Activated CD4-positive, alpha-beta T cell treated with anti-CD3 and anti-CD28 coated beads, Interleukin-2, amount 50 U/mL, for 16 hours (primary cell): ENCODE data around the gene ARHGAP15.

Experiments used
- DNase-seq: peaks from one replicate; pipeline ENCODE4 v3.0.0-alpha.2; 2020

ARHGAP15 gene

DNA sequence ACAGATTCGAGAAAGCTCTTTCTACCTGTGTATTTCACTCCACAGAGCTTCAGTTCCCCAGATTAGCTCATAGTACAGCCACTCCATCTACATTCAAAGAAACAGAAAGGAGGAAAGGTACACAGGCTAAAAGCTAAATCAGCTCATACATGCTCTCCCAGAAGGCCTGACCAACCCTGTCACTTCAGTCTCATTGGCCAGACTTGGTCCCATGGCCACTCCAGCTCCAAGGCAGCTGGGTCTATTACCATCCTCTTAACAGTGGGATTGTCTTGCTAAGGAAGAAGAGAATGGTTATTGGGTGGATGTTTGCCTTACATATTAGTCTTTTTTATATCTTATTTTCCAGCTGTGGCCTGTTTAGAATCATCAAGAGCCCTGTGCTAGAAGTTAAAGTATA lies 572.6 kb downstream of the ARHGAP15 start:
- no peak for DNase-seq

DNA sequence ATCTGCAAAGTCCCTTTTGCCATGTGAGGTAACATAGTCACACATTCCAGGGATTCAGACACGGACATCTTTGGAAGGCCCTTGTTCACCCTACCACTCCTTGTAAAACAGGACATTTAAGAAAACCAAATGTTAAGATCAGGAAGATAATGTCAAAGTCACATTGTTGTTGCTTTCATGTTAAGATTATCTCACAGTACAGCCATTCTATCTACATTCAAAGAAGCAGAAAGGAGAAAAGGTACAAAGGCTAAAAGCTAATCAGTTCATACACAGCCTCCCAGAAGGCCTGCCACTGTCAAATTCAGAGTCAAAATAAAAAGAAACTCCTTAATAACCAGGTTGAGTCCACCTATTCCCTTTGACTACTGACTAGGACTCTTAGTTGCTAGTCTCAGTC lies 573.7 kb downstream of the ARHGAP15 start:
- no peak for DNase-seq

DNA sequence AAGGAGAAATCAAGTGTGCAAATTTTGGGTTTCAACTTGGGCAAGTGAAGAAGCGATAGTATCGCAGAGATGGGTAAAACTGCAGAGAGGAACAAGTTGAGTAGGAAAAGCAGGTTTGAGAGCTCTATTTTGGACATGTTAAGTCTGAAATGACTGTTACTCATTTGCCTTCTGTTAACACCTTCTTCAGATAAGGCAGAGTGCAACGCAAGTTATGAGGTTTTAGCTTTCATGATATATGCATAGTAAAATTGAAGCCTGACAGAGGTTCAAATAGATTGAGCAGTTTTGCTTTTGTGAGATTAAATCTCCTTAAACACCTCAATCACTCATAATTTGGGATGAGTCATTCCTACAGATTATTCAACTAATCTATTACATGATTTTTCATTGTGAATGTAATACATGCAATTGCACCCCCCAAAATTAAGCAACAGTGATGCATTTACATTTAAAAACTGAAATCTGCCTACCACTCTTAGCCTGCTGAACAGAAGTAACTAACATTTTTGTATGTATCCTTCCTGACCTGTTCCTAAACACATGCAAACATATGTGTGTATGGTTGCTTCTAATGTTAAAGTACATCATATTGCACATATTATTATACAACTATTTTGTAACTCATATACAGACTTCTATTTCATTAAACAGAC lies 575.4 kb downstream of the ARHGAP15 start:
- DNase-seq = peak; percentile 89

DNA sequence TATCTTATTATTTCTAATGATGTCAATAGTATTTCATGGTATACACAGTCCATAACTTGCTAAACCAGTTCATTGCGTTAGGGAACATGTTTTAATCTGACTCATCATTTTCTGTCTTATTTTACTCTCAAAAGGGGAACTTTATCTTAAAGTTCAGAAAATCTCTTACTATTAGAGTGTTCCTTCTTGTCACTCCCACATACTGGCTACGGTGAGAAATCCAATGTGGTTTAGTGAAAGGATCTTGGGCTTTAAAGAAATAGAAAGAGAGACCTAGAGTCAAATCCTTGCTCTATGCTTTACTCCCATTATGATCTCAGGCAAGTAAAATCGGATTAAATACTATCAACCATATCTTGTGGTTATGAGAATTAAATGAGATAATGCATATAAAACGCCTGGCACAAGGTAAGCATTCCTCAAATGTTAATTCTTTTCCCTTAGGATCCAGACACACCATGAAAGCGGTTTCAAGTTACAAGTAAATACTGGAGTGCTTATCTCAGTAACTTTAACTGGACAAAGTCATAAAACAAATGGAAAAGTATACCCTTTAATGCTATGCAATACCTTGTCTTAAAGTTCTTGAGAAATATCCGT lies 576.0 kb downstream of the ARHGAP15 start:
- no peak for DNase-seq

DNA sequence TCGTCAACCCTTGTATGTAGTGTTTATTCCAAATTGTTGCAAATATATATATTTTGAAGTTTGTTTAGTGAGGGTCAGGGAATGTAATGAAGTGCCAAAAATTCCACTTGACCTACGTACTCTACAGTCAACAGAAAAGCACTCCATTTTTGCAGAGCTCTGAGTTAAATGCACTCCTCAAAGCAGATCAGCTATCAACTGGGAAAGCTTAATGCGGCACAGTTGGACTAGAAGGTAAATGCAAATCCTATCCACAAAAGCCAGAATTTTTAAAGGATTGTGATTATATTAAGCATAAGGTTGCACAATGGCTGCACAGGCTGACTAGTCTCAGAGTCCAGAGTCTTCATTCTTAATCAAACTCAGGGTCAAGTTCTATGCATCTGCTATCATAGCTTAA lies 577.1 kb downstream of the ARHGAP15 start:
- DNase-seq = no peak

DNA sequence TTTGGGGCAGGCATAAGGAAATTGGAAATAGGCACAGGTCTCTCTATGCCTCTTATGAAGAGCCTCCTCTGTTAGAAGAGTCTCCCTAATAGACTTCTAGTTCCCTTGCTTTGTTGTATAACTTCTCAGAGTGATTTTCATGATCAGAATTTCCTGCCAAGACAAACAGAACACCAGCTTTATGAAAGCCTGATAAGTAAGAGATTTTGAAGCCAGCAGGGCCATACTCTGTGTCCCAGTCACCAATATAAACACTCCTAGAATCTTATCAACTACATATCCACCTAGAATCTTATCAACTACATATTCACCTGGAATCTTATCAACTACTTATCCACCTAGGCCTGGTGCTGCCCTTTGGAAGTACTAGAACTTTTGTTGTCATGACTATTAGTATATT lies 579.5 kb downstream of the ARHGAP15 start:
- no peak for DNase-seq

DNA sequence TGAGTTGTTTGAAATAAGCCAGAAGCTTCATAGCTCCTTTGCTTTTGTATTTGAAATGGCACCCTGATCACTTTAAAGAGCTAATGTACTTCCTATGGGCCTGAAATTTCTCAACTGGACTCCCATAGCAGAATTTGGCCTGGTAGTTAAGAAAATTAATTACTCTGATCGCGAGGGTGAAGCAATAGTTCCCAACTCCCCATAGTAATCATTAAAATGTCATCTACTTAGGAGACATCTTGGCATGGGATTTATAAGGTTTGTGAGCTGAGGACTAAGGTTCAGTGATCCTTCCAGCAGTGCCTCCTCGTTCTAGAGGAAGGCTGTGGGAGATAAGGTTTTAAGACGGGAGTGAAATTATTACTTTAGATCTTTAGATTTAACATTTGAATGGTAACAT lies 581.0 kb downstream of the ARHGAP15 start:
- DNase-seq = no peak

DNA sequence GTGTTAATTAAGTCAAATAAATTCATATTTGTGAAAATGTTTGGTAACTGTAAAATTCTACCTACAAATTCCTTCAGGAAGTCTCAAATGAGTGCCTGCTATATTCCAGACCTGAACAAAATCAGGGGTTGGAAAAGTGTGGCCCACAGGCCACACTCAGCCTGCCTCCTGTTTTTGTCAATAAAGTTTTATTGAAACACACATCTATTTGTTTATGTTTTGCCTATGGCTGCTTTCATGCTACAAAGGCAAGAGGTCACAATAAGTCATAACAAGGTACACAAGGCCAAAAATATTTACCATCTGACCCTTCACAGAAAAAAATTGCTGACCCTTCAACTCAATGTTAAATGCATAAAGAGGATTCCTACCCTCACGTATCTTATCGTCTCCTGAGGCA lies 581.7 kb downstream of the ARHGAP15 start:
- DNase-seq = no peak

DNA sequence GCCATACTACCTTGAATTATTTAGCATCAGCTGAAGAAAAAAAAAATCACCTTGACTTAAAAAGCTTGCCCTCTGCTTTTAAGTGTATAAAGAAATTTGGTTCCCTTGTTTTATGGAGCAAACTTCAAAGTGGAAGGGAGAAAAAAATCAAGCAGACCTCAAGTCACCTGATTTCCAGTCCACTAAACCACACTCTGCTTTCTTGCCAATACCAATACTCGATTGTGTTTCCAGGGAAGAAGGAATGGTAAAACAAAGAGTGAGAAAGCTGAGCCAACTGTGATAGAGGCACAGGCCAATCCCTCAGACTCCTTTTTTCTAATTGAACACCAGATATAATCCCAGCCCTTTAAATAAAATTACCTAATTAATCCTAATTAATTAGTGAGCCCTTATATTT lies 587.3 kb downstream of the ARHGAP15 start:
- no peak for DNase-seq

DNA sequence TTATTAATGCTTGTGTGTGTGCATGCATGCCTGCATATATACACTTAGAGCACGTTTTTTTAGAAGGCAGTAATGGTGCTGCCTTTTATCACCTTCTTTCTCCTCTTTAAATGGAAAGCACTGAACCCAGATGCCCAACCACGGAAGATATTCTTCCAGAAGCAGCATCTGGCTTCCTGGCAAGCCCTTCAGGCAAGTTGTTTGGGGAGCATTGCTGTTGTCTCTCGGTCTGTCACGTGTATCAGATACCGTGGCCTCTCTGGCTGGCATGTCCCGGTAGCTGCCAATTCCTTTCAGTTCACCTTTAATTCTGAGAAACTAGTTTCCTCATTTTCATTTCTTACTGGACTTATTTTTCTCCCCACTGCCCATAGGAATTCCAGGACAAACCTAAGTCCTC lies 587.8 kb downstream of the ARHGAP15 start:
- DNase-seq = no peak

DNA sequence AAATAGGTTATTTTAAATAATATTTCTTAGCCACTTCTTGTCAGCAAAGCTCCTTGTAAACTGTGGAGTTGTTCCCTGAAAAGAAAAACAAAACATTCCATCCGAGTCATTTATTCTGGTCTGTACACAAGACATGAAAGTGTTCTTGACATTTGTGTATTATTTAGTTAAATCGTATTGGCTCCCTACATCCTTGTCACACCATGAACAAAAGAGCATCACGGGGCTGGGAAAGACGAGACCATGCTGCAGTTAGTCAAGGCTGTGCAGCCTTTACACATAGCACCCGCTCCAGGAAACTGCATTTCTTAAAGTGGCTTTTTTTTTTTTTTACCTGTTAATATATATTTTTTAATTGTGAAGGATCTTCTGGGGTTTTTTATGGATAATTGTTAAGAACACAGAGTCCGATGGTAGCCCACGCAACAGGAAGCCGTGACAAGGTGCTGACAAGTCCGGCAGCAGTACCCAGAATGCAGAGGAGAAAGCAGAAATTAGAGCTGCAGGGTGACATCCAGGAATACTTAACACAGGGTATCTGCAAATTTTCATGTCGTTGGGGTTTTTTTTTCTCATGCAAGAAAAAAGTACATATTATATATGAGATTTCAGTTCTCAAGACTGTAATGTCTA lies 588.4 kb downstream of the ARHGAP15 start:
- DNase-seq = no peak

DNA sequence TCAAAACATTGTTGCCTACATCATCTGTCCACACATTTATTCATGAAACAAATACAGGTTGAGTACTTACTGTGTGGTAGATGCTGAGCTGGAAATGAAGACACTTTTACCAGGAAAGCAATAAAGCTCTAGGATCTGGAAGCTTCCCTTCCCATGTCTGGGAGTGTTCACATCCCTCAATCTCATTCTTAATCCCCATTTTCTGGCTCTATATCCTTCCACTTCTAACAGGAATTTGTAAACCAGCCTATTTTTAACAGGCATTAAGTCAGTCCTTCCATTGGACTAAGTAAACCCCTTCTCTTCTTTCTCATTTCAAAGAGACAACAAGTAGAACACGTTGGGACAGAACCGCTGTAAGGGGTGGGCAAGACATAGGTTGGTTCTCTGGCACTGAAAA lies 589.5 kb downstream of the ARHGAP15 start:
- DNase-seq = no peak

DNA sequence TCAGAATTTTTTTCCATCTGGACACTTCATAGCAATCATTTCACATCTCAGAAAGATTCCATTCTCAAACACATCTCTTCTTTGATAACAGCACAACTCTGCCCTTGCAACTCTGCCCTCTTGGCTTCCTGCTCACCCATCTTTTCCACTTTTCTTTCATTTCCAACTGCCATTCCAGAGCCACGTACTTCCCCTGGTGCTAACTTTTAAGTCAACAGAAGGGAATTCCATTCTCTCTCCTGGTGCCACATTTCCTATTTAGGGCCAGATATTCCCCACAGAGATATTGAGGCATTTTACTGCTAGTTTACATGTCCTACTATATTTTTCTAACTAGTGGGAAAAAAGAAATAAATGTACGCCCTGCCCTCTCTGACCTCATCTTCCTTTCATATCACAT lies 590.2 kb downstream of the ARHGAP15 start:
- no peak for DNase-seq

DNA sequence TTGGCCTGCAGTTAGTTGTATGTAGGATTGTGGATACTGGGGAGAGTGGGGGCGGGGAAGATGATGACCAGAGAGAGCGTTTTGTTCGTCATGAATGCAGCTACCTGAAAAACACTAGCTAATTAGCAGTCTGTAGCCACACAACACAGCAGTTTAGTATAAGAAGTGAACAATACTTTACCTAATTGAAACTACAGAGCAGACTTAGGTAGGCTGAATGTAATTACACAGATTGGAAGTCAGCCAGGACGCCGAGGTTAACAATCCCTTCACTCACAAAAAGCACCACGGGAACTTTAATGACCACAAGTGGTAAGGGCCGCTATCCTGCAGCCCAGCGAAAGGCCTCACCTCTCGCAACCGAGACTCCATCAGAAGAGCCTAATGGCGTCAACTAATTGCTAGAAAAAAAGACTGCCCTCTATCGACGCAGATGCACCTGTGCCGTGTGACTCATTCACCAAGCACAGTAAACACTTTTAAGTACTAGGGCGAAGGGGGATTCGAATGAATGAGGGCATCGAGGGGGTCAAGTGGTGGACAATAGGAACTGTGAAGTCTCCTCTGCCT lies 591.0 kb downstream of the ARHGAP15 start:
- no peak for DNase-seq

DNA sequence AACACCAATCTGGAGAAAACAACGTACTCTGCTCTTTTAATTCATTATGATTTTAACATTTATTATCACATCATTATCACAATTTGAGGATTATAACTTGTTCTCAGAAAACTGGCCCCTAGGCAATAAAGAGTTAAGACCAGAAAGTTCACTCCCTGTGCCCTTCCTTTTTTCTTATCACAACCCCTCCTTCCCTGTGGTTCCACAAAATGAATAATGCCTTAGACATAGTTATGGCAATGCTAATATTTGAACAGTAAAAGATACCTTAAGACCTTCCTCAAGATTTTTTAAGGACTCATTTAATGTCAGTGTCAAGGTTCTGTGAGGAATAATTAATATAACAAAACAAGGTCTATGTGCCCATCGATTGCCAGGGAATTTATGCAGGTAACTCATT lies 596.2 kb downstream of the ARHGAP15 start:
- no peak for DNase-seq

DNA sequence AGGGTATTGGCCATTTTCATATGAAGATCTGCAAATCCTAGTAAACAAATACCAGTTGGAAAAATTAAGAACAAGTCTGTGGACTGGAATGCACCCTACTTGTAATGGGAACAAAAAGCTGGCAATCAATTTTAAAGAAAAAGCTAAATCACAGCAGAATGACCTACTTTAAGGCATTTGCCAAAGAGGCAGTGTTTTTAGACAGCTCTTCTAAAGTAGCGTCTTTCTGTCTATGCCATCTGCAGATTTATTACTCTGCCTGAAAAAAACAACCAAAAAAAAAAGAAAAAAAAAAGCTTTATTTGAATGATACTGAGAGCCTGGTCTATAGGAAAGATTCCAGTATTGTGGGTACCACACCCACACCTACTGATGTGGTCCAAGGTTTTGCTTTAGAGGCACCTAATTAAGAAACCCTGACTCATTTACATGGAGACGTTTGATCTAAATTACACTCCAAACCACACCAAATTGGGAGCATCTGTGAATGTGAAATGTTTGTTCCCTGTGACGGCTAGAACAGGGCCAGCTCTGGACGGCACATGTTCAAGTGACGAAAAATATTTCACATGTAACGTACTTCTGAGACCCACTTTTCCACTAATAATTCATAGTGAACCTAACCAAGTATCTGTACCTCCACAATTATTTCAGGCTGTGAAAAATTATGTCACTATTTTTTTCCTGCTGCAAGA lies 597.1 kb downstream of the ARHGAP15 start:
- peak; percentile 16 for DNase-seq

DNA sequence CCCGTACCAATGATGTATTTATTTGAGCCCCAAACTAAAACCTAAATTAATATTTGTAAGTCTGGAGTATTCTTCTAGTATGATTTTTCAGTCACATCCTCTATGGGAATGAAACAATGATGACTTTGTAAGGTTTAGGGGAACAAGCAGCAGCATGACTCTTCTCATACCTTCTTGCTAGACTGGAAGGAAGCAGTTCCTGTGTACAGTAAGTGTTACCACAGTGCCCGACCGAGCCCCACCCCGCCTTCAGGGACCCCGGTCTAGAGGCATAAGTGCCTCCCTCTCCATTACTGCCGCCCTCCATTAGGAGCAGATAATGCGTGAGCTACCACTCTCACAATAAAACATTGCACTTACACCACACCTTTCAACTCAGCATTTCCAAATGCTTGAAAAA lies 599.3 kb downstream of the ARHGAP15 start:
- peak; percentile 46 for DNase-seq

DNA sequence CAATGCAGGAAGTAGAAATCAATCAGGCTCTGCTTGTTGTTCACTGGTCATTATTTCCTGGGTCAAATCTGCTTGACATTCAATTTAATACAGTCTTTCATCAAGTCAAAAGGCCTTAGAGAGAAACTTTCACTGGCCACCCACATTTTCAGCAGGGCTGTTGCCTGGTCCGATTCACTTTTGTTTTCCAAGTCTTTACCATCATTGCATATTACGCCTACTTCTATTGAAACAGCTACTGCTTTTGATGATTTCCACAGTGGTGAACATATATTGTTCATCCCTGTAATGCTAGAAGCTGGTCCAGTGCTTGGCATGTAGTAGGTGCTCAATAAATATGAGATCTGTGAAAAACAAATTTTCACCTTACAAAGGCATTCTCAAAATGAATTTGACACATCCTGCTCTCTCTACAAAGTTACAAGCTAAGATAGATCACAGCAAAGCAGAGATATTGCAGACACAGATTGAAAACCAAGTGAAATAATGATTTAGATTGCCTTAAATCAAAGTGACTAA lies 600.1 kb downstream of the ARHGAP15 start:
- DNase-seq = peak; percentile 66

DNA sequence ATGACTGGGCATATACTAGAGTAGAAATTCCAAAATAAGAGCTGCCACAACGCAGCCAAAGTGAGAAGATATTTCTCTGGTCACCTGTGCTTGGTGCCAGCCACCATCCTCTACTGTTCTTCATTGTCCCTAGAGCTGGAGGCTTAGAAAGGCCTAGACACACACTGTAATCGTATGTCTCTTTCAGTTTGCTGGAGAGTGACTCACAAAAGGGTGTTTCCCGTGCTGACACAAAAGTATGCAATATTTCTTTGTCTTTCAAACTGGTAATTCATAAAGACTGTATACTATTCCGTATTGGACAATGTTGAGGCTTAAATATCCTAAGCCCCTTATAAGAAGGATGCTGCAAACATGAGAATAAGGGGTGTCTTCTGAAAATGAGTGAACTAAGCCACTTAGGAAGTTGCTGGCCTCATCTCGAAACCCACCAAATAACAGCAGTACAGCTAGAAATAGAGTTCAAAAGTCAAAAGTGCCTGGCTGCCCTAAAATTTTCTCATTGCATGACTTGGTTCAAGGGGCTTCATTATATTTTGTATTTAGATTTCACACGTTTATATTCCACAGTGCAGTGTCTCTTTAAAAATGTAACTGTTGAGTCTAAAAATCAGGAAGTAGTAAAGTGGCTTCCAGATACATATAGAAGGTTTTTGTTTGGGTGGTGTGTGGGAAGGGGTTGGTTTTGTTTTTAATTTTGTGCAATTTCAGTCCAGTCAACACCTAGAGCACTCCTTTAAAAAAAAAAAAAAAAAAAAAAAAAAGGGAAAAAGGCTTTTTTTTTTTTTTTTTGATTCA lies 601.1 kb downstream of the ARHGAP15 start:
- DNase-seq = peak; percentile 81

DNA sequence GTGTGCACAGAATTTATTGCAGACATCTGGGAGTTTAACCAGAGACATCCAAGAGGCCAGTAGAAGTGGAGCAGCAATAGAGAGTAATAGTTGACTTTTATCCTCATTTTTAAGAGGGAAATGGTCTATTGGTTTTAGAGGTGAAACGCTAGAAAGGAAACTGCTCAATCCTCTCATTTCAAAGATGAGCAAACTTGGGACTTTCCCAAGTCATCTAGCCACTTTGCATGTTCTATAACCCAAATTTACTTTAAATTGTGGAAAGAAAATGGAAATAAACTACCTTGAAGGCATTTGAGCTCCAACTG lies 601.7 kb downstream of the ARHGAP15 start:
- peak; percentile 72 for DNase-seq

DNA sequence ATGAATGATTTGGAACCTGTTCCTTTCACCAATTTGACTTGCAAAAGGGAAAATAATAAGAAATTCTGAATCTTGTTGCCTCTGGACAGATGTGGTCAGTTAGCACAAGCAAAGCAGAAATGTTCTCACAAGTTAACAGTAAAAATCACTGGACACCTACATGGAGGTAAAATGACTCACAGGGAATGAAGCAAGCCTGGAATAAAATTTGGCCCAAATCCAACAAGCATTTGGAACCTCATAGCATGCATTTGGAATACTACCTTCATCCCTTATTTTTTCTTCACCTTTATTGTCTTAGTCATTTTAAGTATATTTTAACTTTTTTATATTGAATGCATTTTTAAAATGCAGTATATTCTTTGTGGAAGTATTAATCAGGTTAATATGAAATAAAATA lies 602.9 kb downstream of the ARHGAP15 start:
- DNase-seq = no peak

DNA sequence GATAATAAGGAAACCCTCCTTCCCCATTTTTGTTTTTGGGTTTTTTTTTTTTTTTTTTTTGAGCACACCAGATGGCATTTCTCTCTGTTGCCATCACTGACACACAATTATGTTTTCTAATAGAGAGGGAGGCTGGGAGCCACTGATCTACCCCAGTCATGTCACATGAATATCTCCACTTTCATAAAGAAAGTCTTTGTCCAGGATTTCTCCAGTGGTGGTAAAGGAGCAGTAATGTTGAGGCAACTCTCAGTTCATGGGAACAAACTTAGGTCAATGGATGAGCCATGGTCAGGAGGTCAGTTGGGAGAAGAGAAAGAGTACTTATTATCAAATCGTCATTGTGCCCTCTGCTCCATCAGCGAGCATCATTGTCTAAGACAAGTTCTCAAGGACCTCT lies 603.7 kb downstream of the ARHGAP15 start:
- no peak for DNase-seq

DNA sequence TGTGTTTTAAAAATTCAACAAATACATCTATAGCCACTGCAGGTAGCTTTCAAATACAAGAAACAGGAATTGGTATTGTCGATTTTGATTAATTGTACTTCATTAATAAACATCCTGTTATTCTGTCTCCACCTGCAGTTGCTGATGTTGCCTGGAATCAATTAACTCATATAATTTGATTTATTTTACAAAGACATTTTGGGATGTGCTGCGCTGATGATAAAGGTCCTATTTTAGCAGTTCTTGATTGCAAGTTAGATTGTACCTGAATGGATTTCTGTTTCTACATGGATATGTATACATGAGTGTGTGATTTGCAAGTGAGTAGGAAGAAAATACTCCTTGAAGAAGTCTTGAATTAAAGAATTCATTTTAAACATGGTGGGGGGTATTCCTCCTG lies 605.3 kb downstream of the ARHGAP15 start:
- DNase-seq = no peak
